Activated CD8-positive, alpha-beta T cell treated with anti-CD3 and anti-CD28 coated beads for 36 hours (primary cell): ENCODE measurements around the gene NID1. TPM values are rescaled to one million over a fixed set of nuclear protein-coding genes. Genes with fewer than 3 reads are reported as not detected.

Source experiments
- ATAC-seq: fragments of 200-7000 bp; cut with Tn5 transposase; one replicate; pipeline ENCODE4 v1.10.0; 2021; ENCODE audit warnings: mild to moderate bottlenecking, moderate library complexity
- CTCF ChIA-PET: fragments of 350-600 bp; sonication (Branson Sonifier 250); formaldehyde crosslinking; loops from one replicate; lab custom pipeline; 2021; ENCODE audit warnings: antibody characterized with exemption; lab: Charles Lee
- POLR2A ChIA-PET: fragments of 350-600 bp; sonication (Branson Sonifier 250); formaldehyde crosslinking; loops from one replicate; lab custom pipeline; 2021; ENCODE audit warnings: antibody characterized with exemption; lab: Charles Lee
- DNase-seq: peaks from one replicate; pipeline ENCODE4 v3.0.0-alpha.2; 2020
- H3K27ac Mint-ChIP-seq: one replicate; pipeline ENCODE4 v1.8.0; 2021; ENCODE audit warnings: mild to moderate bottlenecking, mixed read lengths
- H3K27me3 Mint-ChIP-seq: one replicate; pipeline ENCODE4 v1.8.0; 2021; ENCODE audit warnings: mixed read lengths
- H3K36me3 Mint-ChIP-seq: one replicate; pipeline ENCODE4 v1.8.0; 2021; ENCODE audit warnings: low read depth, mixed read lengths
- H3K4me1 Mint-ChIP-seq: one replicate; pipeline ENCODE4 v1.8.0; 2021; ENCODE audit warnings: low read depth, mixed read lengths
- H3K4me3 Mint-ChIP-seq: one replicate; pipeline ENCODE4 v1.8.0; 2021; ENCODE audit warnings: mild to moderate bottlenecking, moderate library complexity, mixed read lengths
- H3K9me3 Mint-ChIP-seq: one replicate; pipeline ENCODE4 v1.8.0; 2021; ENCODE audit warnings: mixed read lengths
- CTCF ChIP-seq: fragments of 200-600 bp; IDR thresholded peaks from one replicate; pipeline ENCODE4 v1.8.0; 2022; ENCODE audit warnings: antibody characterized with exemption, mild to moderate bottlenecking
- intact Hi-C: fragments of 100-400 bp; cut with micrococcal nuclease; formaldehyde crosslinking; loops from one replicate; pipeline ENCODE4 v1.10.0; 2022
- total RNA-seq, 2 experiments: library from RNA; stranded (reverse); gene quantifications; one replicate each; pipeline ENCODE4 v1.2.3, GENCODE V29; 2021

Gene NID1
- total RNA-seq, 2 experiments from 2014 or later: 0.04 to 0.07 TPM

- Mint-ChIP-seq H3K36me3 (no peaks in the 10 kb centered on the region), H3K4me1 (peaks cover 5% of the 10 kb centered on the region), H3K4me3 (no peak overlapping the region), H3K9me3 (no peaks in the 10 kb centered on the region), H3K27me3 (no peaks in the 10 kb centered on the region), H3K27ac (no peak overlapping the region)
- CTCF ChIA-PET: interaction anchor here (0.9 to 1.3 kb wide), 2 partner anchors 12 to 234 kb away, joined by 3 to 4 read pairs; no protein-coding TSS in a partner anchor
- DNase-seq (no peak), ATAC-seq (no peak)
- TF ChIP-seq CTCF: no peak
- intact Hi-C loops: no loop called here
- POLR2A ChIA-PET: interaction anchor here (0.6 kb wide), 1 partner anchor 11 kb away, joined by 3 read pairs; no protein-coding TSS in a partner anchor
Measured at GRCh38 chr1:236111527-236112331, 46.8 kb upstream of the NID1 start.

- ChIA-PET CTCF (no interaction called here), POLR2A (no interaction called here)
- Mint-ChIP-seq H3K36me3 (no peaks in the 10 kb centered on the region), H3K27me3 (no peaks in the 10 kb centered on the region), H3K9me3 (no peaks in the 10 kb centered on the region), H3K27ac (no peak overlapping the region), H3K4me1 (peaks cover 5% of the 10 kb centered on the region), H3K4me3 (no peak overlapping the region)
- ATAC-seq (no peak), DNase-seq (no peak)
- intact Hi-C loops: no loop called here
- no peak for TF ChIP-seq CTCF
Measured at GRCh38 chr1:236110137-236110536, 45.2 kb upstream of the NID1 start.

- Mint-ChIP-seq H3K36me3 (no peaks in the 10 kb centered on the region), H3K9me3 (no peaks in the 10 kb centered on the region), H3K4me1 (peaks cover 7% of the 10 kb centered on the region), H3K27me3 (peaks cover 2% of the 10 kb centered on the region), H3K4me3 (no peak overlapping the region), H3K27ac (no peak overlapping the region)
- TF ChIP-seq CTCF: no peak
- DNase-seq (no peak), ATAC-seq (no peak)
- intact Hi-C loops: loop anchor here (2.0 to 10.0 kb wide), 2 partner anchors 383 to 417 kb away; partner anchors contain the start of gene LGALS8
- POLR2A ChIA-PET: interaction anchor here (1.1 kb wide), 1 partner anchor 13 kb away, joined by 3 read pairs; no protein-coding TSS in a partner anchor
- CTCF ChIA-PET: interaction anchor here (0.9 to 2.2 kb wide), 9 partner anchors 13 to 554 kb away, joined by 3 to 8 read pairs (median 5); partner anchors contain the start of gene EDARADD
Measured at GRCh38 chr1:236108027-236108648, 43.2 kb upstream of the NID1 start.

GRCh38 chr1:236107121-236107907 is 42.4 kb upstream of the NID1 start:
- Mint-ChIP-seq H3K4me1 (peaks cover 7% of the 10 kb centered on the region), H3K9me3 (no peaks in the 10 kb centered on the region), H3K36me3 (no peaks in the 10 kb centered on the region), H3K4me3 (no peak overlapping the region), H3K27me3 (peaks cover 2% of the 10 kb centered on the region), H3K27ac (no peak overlapping the region)
- ATAC-seq (no peak), DNase-seq (no peak)
- TF ChIP-seq CTCF: no peak
- CTCF ChIA-PET: interaction anchor here (1.0 to 2.2 kb wide), 6 partner anchors 14 to 555 kb away, joined by 3 to 8 read pairs (median 5); partner anchors contain the start of gene EDARADD
- intact Hi-C loops: loop anchor here (10.0 kb wide), 1 partner anchor 417 kb away; the partner anchor contains the start of gene LGALS8
- POLR2A ChIA-PET: interaction anchor here (0.7 kb wide), 1 partner anchor 771 kb away, joined by 3 read pairs; no protein-coding TSS in a partner anchor
